Measurements from ENCODE around the gene NFATC1.

Gene NFATC1

GRCh38 chr18:79436556-79437275, 41.0 kb downstream of the NFATC1 start:
- Histone ChIP-seq H3K27me3 (replicated peaks; ENCODE audit: control insufficient read depth, insufficient read depth, low read length, poor library complexity, severe bottlenecking) (no peaks in the 10 kb centered on the region), H3K36me3 (ENCODE audit: control insufficient read depth, insufficient read depth, low read length) (peaks cover 33% of the 10 kb centered on the region), H3K9me3 (ENCODE audit: control insufficient read depth, low read length) (no peaks in the 10 kb centered on the region), H3K27ac (ENCODE audit: insufficient read depth, low read length, poor library complexity, severe bottlenecking) (no peak overlapping the region), H3K4me1 (ENCODE audit: control insufficient read depth, insufficient read depth, low read length, poor library complexity, severe bottlenecking) (peaks cover 15% of the 10 kb centered on the region), H3K4me3 (ENCODE audit: insufficient read depth, low read depth, low read length, poor library complexity, severe bottlenecking) (no peak overlapping the region)
- no peak for DNase-seq

DNA sequence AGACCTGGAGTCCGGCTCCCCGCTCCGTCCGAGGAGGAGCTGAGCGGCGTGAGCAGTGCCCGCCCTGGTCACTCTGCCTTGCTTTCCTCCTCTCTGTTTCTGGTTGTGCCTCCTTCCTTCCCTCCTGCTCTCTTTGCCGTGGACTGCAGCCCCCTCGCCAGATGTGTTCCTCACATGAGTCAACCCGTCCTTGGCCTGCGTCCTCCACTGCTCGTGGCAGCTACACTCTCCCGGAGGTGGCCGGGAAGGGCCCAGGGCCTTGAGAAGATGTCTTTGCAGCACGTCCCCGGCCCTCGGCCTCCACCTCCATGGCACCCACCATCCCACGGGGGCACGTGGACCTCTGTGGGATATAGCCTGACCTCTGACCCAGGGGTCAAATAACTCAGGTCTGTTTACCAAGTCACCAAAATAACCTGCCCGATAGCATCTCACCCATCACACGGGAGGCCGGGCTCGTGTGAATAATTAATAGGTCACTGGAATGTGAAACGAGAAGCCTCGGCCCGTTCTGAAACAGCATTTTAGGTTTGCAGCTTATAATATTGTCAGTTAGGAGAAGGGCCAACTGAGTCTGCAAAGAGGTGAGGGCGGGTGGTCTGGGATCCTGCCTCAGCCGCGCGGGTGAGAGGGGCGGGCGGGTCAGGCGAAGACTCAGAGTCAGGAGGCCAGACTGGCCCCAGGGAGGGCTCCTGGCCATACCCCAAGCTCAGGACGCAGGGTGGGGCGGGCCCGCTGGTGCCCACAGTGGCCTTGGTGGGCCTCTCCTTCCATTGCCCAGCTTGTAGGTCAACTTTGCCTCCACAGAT, 42.6 kb downstream of the NFATC1 start:
- H3K36me3 ChIP-seq (ENCODE audit: control insufficient read depth, insufficient read depth, low read length), result peaks cover 36% of the 10 kb centered on the region
- peaks cover 15% of the 10 kb centered on the region for H3K4me1 ChIP-seq (ENCODE audit: control insufficient read depth, insufficient read depth, low read length, poor library complexity, severe bottlenecking)
- no peak overlapping the region for H3K27ac ChIP-seq (ENCODE audit: insufficient read depth, low read length, poor library complexity, severe bottlenecking)
- no peaks in the 10 kb centered on the region for H3K9me3 ChIP-seq (ENCODE audit: control insufficient read depth, low read length)
- no peak for DNase-seq
- H3K27me3 ChIP-seq (replicated peaks; ENCODE audit: control insufficient read depth, insufficient read depth, low read length, poor library complexity, severe bottlenecking), result no peaks in the 10 kb centered on the region
- H3K4me3 ChIP-seq (ENCODE audit: insufficient read depth, low read depth, low read length, poor library complexity, severe bottlenecking), result no peak overlapping the region

GRCh38 chr18:79438898-79439627, 43.3 kb downstream of the NFATC1 start:
- Histone ChIP-seq H3K27me3 (replicated peaks; ENCODE audit: control insufficient read depth, insufficient read depth, low read length, poor library complexity, severe bottlenecking) (no peaks in the 10 kb centered on the region), H3K4me3 (ENCODE audit: insufficient read depth, low read depth, low read length, poor library complexity, severe bottlenecking) (no peak overlapping the region), H3K27ac (ENCODE audit: insufficient read depth, low read length, poor library complexity, severe bottlenecking) (no peak overlapping the region), H3K36me3 (ENCODE audit: control insufficient read depth, insufficient read depth, low read length) (peaks cover 28% of the 10 kb centered on the region), H3K9me3 (ENCODE audit: control insufficient read depth, low read length) (no peaks in the 10 kb centered on the region), H3K4me1 (ENCODE audit: control insufficient read depth, insufficient read depth, low read length, poor library complexity, severe bottlenecking) (peaks cover 15% of the 10 kb centered on the region)
- DNase-seq, result peak in 1 of 3 donors; percentile 16

- H3K9me3 ChIP-seq (ENCODE audit: control insufficient read depth, low read length), result no peaks in the 10 kb centered on the region
Observed at GRCh38 chr18:79439628-79440023, 43.9 kb downstream of the NFATC1 start.

DNA sequence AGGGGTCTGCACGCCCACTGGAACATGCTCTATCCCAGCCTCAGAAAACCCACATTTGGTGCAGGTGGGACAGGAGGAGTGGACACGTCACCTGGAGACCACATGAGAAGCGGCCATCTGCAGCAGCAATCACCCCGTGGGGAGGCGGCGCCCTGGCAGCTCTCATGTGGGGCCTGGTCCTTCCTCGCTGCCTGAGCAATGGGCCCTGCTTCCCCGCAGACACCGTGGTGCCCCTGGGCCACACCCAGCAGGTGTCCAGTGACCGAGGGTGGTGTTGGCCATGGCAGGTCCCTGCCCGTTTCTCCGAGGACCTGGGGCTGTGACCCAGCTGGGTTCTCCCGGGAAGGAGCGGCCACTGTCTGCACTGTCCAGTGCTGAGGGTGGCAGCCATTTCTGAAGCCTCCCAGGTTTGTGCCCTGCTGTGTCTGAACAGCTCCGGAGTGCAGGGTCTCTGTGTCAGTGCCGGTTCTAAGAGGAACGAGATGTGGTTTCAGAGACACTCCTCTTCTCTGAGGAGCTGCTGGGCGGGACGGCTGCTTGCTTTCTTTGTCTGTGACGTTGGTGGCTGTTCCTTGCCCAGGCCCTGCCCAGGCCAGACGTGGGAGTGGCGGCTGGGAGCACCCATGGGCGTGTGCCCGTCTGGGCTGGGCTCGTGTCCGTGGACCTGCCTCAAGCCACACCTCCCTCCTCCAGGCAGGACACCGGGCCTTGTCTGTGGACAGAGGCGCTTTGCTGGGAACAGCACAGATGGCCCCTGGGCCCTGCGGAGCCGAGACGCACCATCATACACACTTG, 44.8 kb downstream of the NFATC1 start:
- Histone ChIP-seq H3K27me3 (replicated peaks; ENCODE audit: control insufficient read depth, insufficient read depth, low read length, poor library complexity, severe bottlenecking) (no peaks in the 10 kb centered on the region), H3K36me3 (ENCODE audit: control insufficient read depth, insufficient read depth, low read length) (peaks cover 28% of the 10 kb centered on the region), H3K27ac (ENCODE audit: insufficient read depth, low read length, poor library complexity, severe bottlenecking) (no peak overlapping the region), H3K4me1 (ENCODE audit: control insufficient read depth, insufficient read depth, low read length, poor library complexity, severe bottlenecking) (peaks cover 11% of the 10 kb centered on the region), H3K9me3 (ENCODE audit: control insufficient read depth, low read length) (no peaks in the 10 kb centered on the region), H3K4me3 (ENCODE audit: insufficient read depth, low read depth, low read length, poor library complexity, severe bottlenecking) (no peak overlapping the region)
- DNase-seq, result no peak

More at GRCh38 chr18:79439628-79440023, 43.9 kb downstream of the NFATC1 start:
- Histone ChIP-seq H3K4me3 (ENCODE audit: insufficient read depth, low read depth, low read length, poor library complexity, severe bottlenecking) (no peak overlapping the region), H3K27me3 (replicated peaks; ENCODE audit: control insufficient read depth, insufficient read depth, low read length, poor library complexity, severe bottlenecking) (no peaks in the 10 kb centered on the region), H3K4me1 (ENCODE audit: control insufficient read depth, insufficient read depth, low read length, poor library complexity, severe bottlenecking) (peaks cover 13% of the 10 kb centered on the region), H3K36me3 (ENCODE audit: control insufficient read depth, insufficient read depth, low read length) (peaks cover 25% of the 10 kb centered on the region), H3K27ac (ENCODE audit: insufficient read depth, low read length, poor library complexity, severe bottlenecking) (no peak overlapping the region)
- no peak for DNase-seq

DNA sequence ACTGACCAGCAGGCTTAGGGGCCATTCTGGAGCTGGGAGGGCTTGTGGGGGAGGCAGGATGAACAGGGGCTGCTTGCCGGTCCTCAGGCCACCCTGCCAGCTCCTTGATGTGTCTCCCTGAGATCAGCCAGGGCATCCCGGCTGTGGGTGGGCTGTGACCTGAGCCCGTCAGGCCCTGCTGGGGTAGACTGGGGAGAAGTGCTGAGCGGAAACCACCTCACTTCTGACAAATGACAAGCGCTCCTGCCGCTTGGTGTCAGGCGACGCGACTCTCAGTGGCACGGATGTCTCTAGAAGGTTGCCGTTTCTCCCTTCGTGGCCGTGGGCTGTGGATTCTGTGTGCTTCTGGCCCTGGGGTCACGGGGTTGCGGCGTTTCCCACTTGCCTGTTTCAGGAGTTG, 45.7 kb downstream of the NFATC1 start:
- Histone ChIP-seq H3K9me3 (ENCODE audit: control insufficient read depth, low read length) (no peaks in the 10 kb centered on the region), H3K36me3 (ENCODE audit: control insufficient read depth, insufficient read depth, low read length) (peaks cover 30% of the 10 kb centered on the region), H3K4me3 (ENCODE audit: insufficient read depth, low read depth, low read length, poor library complexity, severe bottlenecking) (no peak overlapping the region), H3K4me1 (ENCODE audit: control insufficient read depth, insufficient read depth, low read length, poor library complexity, severe bottlenecking) (peaks cover 5% of the 10 kb centered on the region), H3K27me3 (replicated peaks; ENCODE audit: control insufficient read depth, insufficient read depth, low read length, poor library complexity, severe bottlenecking) (no peaks in the 10 kb centered on the region), H3K27ac (ENCODE audit: insufficient read depth, low read length, poor library complexity, severe bottlenecking) (no peak overlapping the region)
- DNase-seq, result no peak

DNA sequence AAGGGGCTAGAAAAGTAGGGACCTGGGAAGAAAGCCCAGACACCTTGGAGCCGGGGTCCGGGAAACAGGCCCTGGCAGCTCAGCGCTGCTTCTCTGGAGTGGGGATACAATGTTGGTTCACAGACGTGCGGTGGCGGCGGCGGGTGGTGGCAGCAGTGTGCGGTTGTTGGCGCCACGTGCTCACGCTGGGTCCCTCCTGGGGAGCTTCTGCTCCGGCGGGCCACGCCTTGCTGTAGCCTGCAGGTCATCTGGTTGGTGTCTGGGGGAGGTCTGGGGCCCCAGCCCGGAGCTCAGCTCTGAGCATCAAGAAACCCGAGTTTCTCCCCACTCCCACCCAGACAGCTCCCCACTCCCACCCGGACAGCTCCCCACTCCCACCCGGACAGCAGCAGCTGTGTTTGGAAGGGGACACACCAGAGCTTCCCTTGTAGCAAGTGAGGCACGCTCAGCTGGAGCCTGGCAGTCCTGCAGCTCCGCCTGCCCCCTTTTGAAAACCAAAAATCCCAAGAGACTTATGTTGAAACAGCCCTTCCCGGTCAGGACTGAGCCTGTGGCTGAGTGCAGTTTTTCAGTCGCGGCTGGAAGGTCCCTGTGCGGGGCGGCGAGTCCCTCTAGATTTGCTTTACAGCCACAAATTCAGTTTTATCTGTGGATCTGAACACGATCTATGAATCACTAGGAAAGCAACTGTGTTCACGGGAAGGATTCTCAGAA, 46.9 kb downstream of the NFATC1 start:
- DNase-seq, result no peak
- H3K36me3 ChIP-seq (ENCODE audit: control insufficient read depth, insufficient read depth, low read length), result peaks cover 37% of the 10 kb centered on the region
- H3K27ac ChIP-seq (ENCODE audit: insufficient read depth, low read length, poor library complexity, severe bottlenecking), result no peak overlapping the region
- no peaks in the 10 kb centered on the region for H3K9me3 ChIP-seq (ENCODE audit: control insufficient read depth, low read length)
- H3K4me3 ChIP-seq (ENCODE audit: insufficient read depth, low read depth, low read length, poor library complexity, severe bottlenecking), result no peak overlapping the region
- peaks cover 5% of the 10 kb centered on the region for H3K4me1 ChIP-seq (ENCODE audit: control insufficient read depth, insufficient read depth, low read length, poor library complexity, severe bottlenecking)
- H3K27me3 ChIP-seq (replicated peaks; ENCODE audit: control insufficient read depth, insufficient read depth, low read length, poor library complexity, severe bottlenecking), result no peaks in the 10 kb centered on the region

DNA sequence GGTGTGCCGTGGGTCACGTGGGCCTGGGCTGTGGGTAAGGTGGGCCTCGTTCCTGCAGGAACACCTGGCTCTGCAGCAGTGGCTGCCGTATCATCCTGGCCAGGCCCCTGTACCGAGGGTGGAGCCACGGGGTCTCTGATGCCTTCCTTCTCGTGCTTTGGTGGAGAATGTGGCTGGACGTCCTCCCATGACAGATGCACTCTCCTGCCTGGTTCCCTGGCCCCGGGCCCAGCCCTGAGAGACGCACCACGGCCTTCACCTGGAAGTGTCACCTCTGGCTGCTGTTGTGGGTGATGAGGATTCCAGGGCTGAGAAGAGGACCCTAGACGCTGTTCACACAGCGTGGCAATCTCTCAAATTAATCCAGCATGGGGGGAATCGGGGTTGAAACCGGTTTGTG, 49.5 kb downstream of the NFATC1 start:
- Histone ChIP-seq H3K27ac (ENCODE audit: insufficient read depth, low read length, poor library complexity, severe bottlenecking) (no peak overlapping the region), H3K4me3 (ENCODE audit: insufficient read depth, low read depth, low read length, poor library complexity, severe bottlenecking) (no peak overlapping the region), H3K9me3 (ENCODE audit: control insufficient read depth, low read length) (no peaks in the 10 kb centered on the region), H3K36me3 (ENCODE audit: control insufficient read depth, insufficient read depth, low read length) (peaks cover 42% of the 10 kb centered on the region), H3K27me3 (replicated peaks; ENCODE audit: control insufficient read depth, insufficient read depth, low read length, poor library complexity, severe bottlenecking) (no peaks in the 10 kb centered on the region), H3K4me1 (ENCODE audit: control insufficient read depth, insufficient read depth, low read length, poor library complexity, severe bottlenecking) (no peaks in the 10 kb centered on the region)
- no peak for DNase-seq
